ENCODE results near the gene NSUN3. TPM values are rescaled to one million over a fixed set of nuclear protein-coding genes. Genes with fewer than 3 reads are reported as not detected.
A peak's percentile ranks its signal among the peaks of the same experiment; 100 is the strongest.

NSUN3 gene
- 1 to 10 TPM; 4.5 to 9.7 (median 5.8) TPM for total RNA-seq
- polyA plus RNA-seq, result 1 to 10 TPM; 3.3 to 4.1 TPM

- WGBS, 2 donors, result 0 to 1% methylated on average over 52 of the region's 52 CpGs
- H3K4me1 ChIP-seq, result peaks cover 5 to 27% (median 22%) of the 10 kb centered on the region in 3 donors
- FAIRE-seq, result peak; percentile 65
Measured at GRCh38 chr3:94062513-94063404, at the start of gene NSUN3, which contains the start of gene DHFR2. NSUN3 (plus strand) TSS chr3:94063061; CDS start chr3:94063127, 66 bp downstream. DHFR2 (minus strand) TSS chr3:94062916; CDS start chr3:94061511, 1,405 bp downstream.

GRCh38 chr3:94015025-94015424, 47.8 kb upstream of the NSUN3 start:
- H3K36me3 ChIP-seq, result no peaks in the 10 kb centered on the region
- no peak overlapping the region for H3K4me3 ChIP-seq
- H3K27ac ChIP-seq, result no peak overlapping the region
- intact Hi-C loops (cut with DNase I), result loop anchor here in 1 of 3 donors (10.0 kb wide), 1 partner anchor 50 kb away; the partner anchor contains the start of genes DHFR2 and NSUN3
- no peaks in the 10 kb centered on the region for H3K27me3 ChIP-seq
- ATAC-seq, result no peak
- TF ChIP-seq, protein P1, sequence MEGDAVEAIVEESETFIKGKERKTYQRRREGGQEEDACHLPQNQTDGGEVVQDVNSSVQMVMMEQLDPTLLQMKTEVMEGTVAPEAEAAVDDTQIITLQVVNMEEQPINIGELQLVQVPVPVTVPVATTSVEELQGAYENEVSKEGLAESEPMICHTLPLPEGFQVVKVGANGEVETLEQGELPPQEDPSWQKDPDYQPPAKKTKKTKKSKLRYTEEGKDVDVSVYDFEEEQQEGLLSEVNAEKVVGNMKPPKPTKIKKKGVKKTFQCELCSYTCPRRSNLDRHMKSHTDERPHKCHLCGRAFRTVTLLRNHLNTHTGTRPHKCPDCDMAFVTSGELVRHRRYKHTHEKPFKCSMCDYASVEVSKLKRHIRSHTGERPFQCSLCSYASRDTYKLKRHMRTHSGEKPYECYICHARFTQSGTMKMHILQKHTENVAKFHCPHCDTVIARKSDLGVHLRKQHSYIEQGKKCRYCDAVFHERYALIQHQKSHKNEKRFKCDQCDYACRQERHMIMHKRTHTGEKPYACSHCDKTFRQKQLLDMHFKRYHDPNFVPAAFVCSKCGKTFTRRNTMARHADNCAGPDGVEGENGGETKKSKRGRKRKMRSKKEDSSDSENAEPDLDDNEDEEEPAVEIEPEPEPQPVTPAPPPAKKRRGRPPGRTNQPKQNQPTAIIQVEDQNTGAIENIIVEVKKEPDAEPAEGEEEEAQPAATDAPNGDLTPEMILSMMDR (IDR thresholded peaks at IDR 0.05), result no peak
- no peaks in the 10 kb centered on the region for H3K9me3 ChIP-seq
- no peak for FAIRE-seq
- H3K4me1 ChIP-seq, result no peaks in the 10 kb centered on the region
- 91% methylated on average over 1 of the region's 1 CpG for WGBS, 2 donors
- no peak for DNase-seq

More at GRCh38 chr3:94062513-94063404, at the start of gene NSUN3, which contains the start of gene DHFR2:
- DNase-seq, result peak; percentile 83 to 94 (median 91)
- ATAC-seq, result peak; percentile 95 to 97 (median 96)
- TF ChIP-seq, protein P1 (IDR thresholded peaks at IDR 0.05), result no peak
- Histone ChIP-seq H3K27ac (peak within 1 kb of the TSS; percentile 79 to 99 (median 93)), H3K27me3 (no peaks in the 10 kb centered on the region), H3K4me3 (peak within 1 kb of the TSS; percentile 35 to 74 (median 54)), H3K9me3 (no peaks in the 10 kb centered on the region), H3K36me3 (no peaks in the 10 kb centered on the region)
- intact Hi-C loops (cut with DNase I), result loop anchor here in 2 of 3 donors (10.0 kb wide), 2 partner anchors 48 to 58 kb away; no protein-coding TSS in a partner anchor

GRCh38 chr3:94019659-94020058, 43.2 kb upstream of the NSUN3 start:
- TF ChIP-seq, protein P1 (IDR thresholded peaks at IDR 0.05), result no peak
- FAIRE-seq (no peak), DNase-seq (no peak), ATAC-seq (peak in 3 of 4 donors; percentile 15 to 43 (median 29))
- Histone ChIP-seq H3K27ac (no peak overlapping the region), H3K4me1 (peaks cover 0 to 9% (median 4%) of the 10 kb centered on the region in 3 donors), H3K27me3 (no peaks in the 10 kb centered on the region), H3K4me3 (no peak overlapping the region), H3K9me3 (no peaks in the 10 kb centered on the region), H3K36me3 (no peaks in the 10 kb centered on the region)
- intact Hi-C loops (cut with DNase I), result loop anchor here in 1 of 3 donors (10.0 kb wide), 1 partner anchor 45 kb away; the partner anchor contains the start of genes DHFR2 and NSUN3
- 74 to 76% methylated on average over 2 of the region's 2 CpGs for WGBS, 2 donors

- peaks cover 0 to 9% (median 7%) of the 10 kb centered on the region in 3 donors for H3K4me1 ChIP-seq
- intact Hi-C loops (cut with DNase I), result no loop called here
- DNase-seq (no peak), FAIRE-seq (no peak), ATAC-seq (peak in 3 of 4 donors; percentile 31 to 59 (median 48))
- TF ChIP-seq, protein P1 (IDR thresholded peaks at IDR 0.05), result no peak
- no peaks in the 10 kb centered on the region for H3K27me3 ChIP-seq
- no peaks in the 10 kb centered on the region for H3K9me3 ChIP-seq
- no peaks in the 10 kb centered on the region for H3K36me3 ChIP-seq
- 46 to 56% methylated on average over 3 of the region's 3 CpGs for WGBS, 2 donors
- no peak overlapping the region for H3K4me3 ChIP-seq
- H3K27ac ChIP-seq, result no peak overlapping the region
Measured at GRCh38 chr3:94020293-94020692, 42.6 kb upstream of the NSUN3 start.
